Measurements from ENCODE around the gene RNF175.

The RNF175 gene

DNA sequence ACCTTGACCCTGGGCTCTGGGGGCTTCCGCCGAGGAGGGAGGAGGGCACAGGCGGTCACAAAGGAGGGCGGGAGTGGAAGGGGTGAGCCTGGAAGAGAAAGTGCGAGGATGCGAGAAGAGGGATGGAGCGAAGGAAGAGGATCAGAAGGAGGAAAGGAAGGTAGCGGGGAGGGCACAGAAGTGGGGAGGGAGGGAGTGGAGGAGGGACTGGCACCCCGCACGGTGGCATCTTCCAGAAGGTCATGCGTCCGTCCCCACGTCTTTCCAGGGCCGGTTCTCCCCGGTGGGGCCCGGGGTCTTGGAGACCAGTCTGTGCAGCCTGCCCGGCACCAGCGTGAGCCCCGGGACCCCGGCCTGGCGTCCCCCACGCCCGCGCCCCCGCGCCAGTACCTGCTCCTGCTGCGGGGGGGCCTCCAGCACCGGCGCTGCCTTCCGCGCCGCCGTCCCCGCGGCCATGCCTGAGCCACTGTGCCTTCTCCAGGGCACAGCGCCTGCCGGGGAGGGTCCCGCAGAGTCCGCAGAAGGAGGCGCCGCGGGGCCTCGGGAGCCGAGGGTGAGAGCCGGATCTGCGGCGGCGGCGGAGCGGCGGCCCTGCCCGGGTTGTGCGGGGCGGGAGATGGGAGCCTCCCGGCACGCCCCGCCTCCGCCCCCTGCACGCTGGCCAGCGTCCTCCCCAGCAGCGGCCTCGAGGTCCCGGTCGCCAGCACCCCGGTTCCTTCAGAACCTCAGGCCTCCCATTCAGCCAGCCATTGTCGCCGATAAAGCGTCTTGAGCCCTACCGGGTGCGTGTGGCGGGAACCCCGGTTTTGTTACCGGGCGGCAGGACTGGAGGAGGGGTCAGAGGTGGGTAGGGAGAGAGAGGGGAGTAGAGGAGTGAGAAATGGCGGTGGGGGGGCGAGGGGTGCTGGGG, at the start of gene RNF175:
RNF175 (minus strand) TSS at position 618 of the 910 bp plus-strand sequence; CDS start at position 456, 162 bp downstream.
- no peak for DNase-seq

- no peak for DNase-seq
Measured at GRCh38 chr4:153809307-153809706, 49.5 kb upstream of the RNF175 start.

DNA sequence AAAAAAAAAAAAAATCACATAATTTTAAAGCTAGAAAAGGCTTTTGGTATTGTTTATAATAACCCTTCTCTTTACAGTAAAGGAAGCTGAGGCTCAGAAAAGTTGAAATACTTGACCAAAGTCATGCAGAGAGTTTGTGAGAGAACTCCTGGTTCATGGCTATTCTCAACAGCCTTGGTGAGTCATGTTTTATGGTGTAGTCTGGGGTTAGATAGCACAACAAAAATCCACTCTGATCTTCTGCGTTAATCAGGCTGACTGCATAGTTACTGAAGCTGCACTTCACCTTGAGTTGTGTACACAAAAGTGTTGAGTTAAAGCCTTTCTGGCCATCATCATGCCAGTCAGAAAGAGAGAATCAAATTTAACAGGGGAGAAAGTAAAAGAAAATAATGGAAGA, 48.4 kb upstream of the RNF175 start:
- no peak for DNase-seq

DNA sequence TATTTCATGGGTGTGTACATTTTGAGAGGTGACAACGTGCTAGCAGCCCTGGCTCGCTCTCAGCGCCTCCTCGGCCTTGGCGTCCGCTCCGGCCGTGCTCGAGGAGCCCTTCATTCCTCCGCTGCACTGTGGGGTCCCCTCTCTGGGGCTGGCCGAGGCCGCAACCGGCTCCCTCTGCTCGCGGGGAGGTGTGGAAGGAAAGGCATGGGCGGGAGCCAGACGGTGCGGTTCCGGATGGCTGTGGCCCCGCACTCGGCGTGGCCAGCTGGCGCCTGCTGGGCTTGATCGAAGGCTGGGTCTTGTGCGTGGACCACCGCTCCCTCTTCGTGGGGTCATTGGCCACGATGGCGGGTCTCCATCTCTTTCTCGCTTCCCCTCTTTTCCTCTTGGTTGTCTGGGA, 46.2 kb upstream of the RNF175 start:
- DNase-seq: no peak

- no peak for DNase-seq
Measured at GRCh38 chr4:153804722-153805121, 44.9 kb upstream of the RNF175 start.

- no peak for DNase-seq
Measured at GRCh38 chr4:153799694-153800074, 39.9 kb upstream of the RNF175 start.

DNA sequence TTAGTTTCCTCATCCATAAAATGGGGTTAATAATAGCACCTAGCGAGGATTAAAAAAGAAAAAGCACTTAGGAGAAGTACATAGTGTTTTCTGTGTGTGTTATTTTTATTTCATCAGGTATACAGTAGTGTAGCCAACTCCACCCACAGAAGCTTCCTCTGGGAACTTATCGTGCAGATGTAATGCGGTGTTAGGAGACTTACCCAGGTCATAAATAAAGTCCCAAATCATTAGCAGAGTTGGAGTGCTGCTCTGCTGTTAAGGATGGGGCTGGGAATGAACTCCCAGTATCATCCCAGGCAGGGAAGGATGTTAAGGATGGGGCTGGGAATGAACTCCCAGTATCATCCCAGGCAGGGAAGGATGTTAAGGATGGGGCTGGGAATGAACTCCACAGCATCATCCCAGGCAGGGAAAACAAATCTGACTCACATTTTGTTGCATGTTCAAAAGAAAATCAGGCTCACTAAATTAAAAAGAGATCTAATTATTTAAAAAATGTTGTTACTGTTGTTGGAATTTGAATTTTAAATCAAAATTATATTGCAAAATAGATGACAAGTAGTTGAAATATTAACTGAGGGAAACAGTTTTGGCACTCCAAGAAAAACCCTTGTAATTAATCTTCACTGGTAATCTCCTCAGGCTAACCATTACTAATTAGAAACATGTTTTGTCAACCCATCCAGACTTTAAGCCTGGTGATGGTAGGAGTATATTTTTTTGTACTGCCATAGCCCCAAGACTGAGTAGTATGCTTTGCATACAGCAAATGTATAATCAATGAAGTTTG, 39.3 kb upstream of the RNF175 start:
- no peak for DNase-seq

DNA sequence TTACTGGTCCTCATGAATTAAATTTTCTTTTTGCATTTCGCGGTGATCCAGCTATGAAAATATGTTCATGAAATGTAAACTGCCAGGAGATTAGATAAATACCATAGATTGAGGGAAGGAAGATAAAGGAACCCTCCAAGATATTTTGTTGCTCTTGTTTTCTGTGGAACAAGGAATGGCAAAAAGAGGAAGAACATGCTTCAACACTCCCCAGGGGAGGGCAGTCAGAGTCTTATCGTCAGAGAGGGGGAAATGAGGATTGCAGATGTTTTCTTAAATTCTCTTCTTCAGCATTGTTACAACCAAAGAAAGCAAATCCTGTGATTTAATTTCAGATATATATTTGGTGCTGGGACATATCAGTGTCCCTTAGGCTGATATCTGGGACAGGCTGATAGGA, 38.6 kb upstream of the RNF175 start:
- no peak for DNase-seq

GRCh38 chr4:153794006-153794405, 34.2 kb upstream of the RNF175 start:
- no peak for DNase-seq

GRCh38 chr4:153792618-153793247, 32.9 kb upstream of the RNF175 start:
- no peak for DNase-seq

GRCh38 chr4:153791746-153792617, 32.2 kb upstream of the RNF175 start:
- DNase-seq: peak; percentile 20

- no peak for DNase-seq
Measured at GRCh38 chr4:153790962-153791551, 31.2 kb upstream of the RNF175 start.

DNA sequence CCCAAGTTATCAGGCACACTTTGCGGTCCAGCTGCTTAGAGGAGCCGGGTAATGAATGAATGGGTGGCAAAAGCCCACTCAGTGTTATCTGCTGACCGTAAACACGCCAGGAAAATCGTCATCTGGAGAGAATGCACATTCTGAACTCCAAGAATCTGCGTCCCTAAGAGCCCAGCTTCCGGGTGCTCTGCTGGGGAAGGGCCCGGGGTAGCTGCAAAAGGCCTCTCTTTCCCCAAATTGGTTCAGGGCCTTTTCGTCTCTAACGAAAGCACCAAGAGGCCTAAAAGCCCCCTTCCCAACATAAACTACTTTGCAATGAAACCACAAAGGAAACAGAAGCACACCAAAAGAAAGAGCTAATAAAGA, 30.7 kb upstream of the RNF175 start:
- no peak for DNase-seq

DNA sequence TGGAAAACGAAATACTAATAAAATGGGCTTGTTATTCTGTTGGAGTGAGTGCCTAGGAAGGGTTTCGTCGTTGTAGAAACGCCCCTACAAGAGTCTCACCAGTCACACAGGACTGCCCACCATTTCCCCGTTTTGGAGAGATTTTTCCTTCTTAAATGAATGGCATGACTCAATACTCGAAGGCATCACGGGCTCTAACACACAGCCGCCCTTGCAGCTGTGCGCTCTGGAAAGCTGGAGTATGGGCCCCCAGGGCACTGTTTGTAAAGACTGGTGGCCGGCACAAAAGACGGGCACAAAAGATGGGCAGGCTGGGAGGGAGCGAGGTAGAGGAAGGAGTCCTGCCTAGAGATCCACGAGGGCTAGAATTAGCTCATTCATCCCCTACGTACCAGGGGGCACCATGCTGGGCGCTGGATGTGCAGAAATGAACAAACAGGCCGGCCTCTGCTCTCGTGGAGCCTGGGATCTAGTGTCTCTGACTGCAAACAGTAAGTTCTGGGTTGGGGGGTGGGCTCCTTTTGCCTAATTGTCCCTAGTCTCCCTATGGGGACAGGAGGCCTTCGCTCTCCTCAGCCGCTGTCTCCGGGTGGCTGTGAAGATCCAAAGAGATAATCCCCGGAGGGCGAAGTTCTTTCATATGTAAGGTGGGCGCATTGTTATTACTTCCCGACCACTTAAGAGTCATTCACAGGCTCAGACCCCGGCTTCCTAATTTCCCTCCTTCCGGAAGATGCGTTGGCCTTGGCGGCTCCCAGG, 30.1 kb upstream of the RNF175 start:
- DNase-seq: no peak

DNA sequence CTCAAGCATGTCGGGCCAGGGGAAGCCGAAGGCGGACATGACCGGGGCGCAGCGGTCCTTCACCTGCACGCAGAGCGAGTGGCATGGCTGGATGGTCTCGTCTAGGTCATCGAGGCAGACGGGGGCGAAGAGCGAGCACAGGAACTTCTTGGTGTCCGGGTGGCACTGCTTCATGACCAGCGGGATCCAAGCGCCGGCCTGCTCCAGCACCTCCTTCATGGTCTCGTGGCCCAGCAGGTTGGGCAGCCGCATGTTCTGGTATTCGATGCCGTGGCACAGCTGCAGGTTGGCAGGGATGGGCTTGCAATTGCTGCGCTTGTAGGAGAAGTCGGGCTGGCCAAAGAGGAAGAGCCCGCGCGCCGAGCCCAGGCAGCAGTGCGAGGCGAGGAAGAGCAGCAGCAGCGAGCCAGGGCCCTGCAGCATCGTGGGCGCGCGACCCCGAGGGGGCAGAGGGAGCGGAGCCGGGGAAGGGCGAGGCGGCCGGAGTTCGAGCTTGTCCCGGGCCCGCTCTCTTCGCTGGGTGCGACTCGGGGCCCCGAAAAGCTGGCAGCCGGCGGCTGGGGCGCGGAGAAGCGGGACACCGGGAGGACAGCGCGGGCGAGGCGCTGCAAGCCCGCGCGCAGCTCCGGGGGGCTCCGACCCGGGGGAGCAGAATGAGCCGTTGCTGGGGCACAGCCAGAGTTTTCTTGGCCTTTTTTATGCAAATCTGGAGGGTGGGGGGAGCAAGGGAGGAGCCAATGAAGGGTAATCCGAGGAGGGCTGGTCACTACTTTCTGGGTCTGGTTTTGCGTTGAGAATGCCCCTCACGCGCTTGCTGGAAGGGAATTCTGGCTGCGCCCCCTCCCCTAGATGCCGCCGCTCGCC, 28.8 kb upstream of the RNF175 start, which contains the start of gene SFRP2:
SFRP2 (minus strand) TSS at position 671 of the 864 bp plus-strand sequence; CDS start at position 423, 248 bp downstream.
- DNase-seq: no peak

GRCh38 chr4:153788051-153788412, 28.2 kb upstream of the RNF175 start:
- DNase-seq: no peak

GRCh38 chr4:153787575-153787974, 27.8 kb upstream of the RNF175 start:
- DNase-seq: no peak

GRCh38 chr4:153787061-153787560, 27.3 kb upstream of the RNF175 start:
- DNase-seq: no peak

GRCh38 chr4:153785910-153786721, 26.3 kb upstream of the RNF175 start:
- no peak for DNase-seq
